ENCODE data around the gene COL25A1.

The COL25A1 gene

GRCh38 chr4:108804648-108805273 is 497.7 kb downstream of the COL25A1 start:
- Histone ChIP-seq H4K20me1 (no peaks in the 10 kb centered on the region), H3K4me3 (no peak overlapping the region), H3K27me3 (no peaks in the 10 kb centered on the region), H3K9ac (no peak overlapping the region), H3K36me3 (no peaks in the 10 kb centered on the region), H3K9me3 (no peaks in the 10 kb centered on the region), H3K4me2 (no peak overlapping the region), H3K27ac (no peak overlapping the region), H3K4me1 (no peaks in the 10 kb centered on the region)
- no peak for TF ChIP-seq Cebpa-rat (IDR thresholded peaks at IDR 0.05)

- Histone ChIP-seq H3K9ac (no peak overlapping the region), H3K4me1 (no peaks in the 10 kb centered on the region), H3K27me3 (no peaks in the 10 kb centered on the region), H3K4me2 (no peak overlapping the region), H3K4me3 (no peak overlapping the region), H3K9me3 (no peaks in the 10 kb centered on the region), H4K20me1 (no peaks in the 10 kb centered on the region), H3K36me3 (no peaks in the 10 kb centered on the region), H3K27ac (no peak overlapping the region)
- no peak for TF ChIP-seq Cebpa-rat (IDR thresholded peaks at IDR 0.05)
These were observed 503.2 kb downstream of the COL25A1 start for GRCh38 chr4:108799306-108799705.

- no peaks in the 10 kb centered on the region for H3K27me3 ChIP-seq
- H3K4me1 ChIP-seq: no peaks in the 10 kb centered on the region
- H3K27ac ChIP-seq: no peak overlapping the region
- H3K36me3 ChIP-seq: no peaks in the 10 kb centered on the region
- H3K9me3 ChIP-seq: no peaks in the 10 kb centered on the region
- H3K4me2 ChIP-seq: no peak overlapping the region
- TF ChIP-seq Cebpa-rat (IDR thresholded peaks at IDR 0.05): no peak
- no peaks in the 10 kb centered on the region for H4K20me1 ChIP-seq
- no peak overlapping the region for H3K9ac ChIP-seq
- H3K4me3 ChIP-seq: no peak overlapping the region
These were observed 506.3 kb downstream of the COL25A1 start for GRCh38 chr4:108796173-108796572.

- Histone ChIP-seq H3K4me2 (no peak overlapping the region), H3K36me3 (no peaks in the 10 kb centered on the region), H3K27me3 (no peaks in the 10 kb centered on the region)
These were observed 506.7 kb downstream of the COL25A1 start for GRCh38 chr4:108795733-108796132.

GRCh38 chr4:108794136-108794535 is 508.3 kb downstream of the COL25A1 start:
- Histone ChIP-seq H3K4me3 (no peak overlapping the region), H3K27ac (no peak overlapping the region), H3K27me3 (no peaks in the 10 kb centered on the region), H3K4me2 (no peak overlapping the region), H3K9me3 (no peaks in the 10 kb centered on the region), H4K20me1 (no peaks in the 10 kb centered on the region), H3K9ac (no peak overlapping the region), H3K4me1 (no peaks in the 10 kb centered on the region), H3K36me3 (no peaks in the 10 kb centered on the region)
- TF ChIP-seq Cebpa-rat (IDR thresholded peaks at IDR 0.05): no peak

More at GRCh38 chr4:108795733-108796132, 506.7 kb downstream of the COL25A1 start:
- no peak for TF ChIP-seq Cebpa-rat (IDR thresholded peaks at IDR 0.05)
- Histone ChIP-seq H3K27ac (no peak overlapping the region), H4K20me1 (no peaks in the 10 kb centered on the region), H3K4me3 (no peak overlapping the region), H3K4me1 (no peaks in the 10 kb centered on the region), H3K9me3 (no peaks in the 10 kb centered on the region), H3K9ac (no peak overlapping the region)

- Histone ChIP-seq H3K4me1 (no peaks in the 10 kb centered on the region), H3K27me3 (no peaks in the 10 kb centered on the region), H3K4me2 (no peak overlapping the region), H4K20me1 (no peaks in the 10 kb centered on the region), H3K9me3 (no peaks in the 10 kb centered on the region), H3K9ac (no peak overlapping the region), H3K27ac (no peak overlapping the region), H3K36me3 (no peaks in the 10 kb centered on the region), H3K4me3 (no peak overlapping the region)
- TF ChIP-seq Cebpa-rat (IDR thresholded peaks at IDR 0.05): no peak
These were observed 509.0 kb downstream of the COL25A1 start for GRCh38 chr4:108793415-108793814.

GRCh38 chr4:108788731-108789130 is 513.7 kb downstream of the COL25A1 start:
- no peak for TF ChIP-seq Cebpa-rat (IDR thresholded peaks at IDR 0.05)

GRCh38 chr4:108787724-108788123 is 514.7 kb downstream of the COL25A1 start:
- H3K4me1 ChIP-seq: no peaks in the 10 kb centered on the region
- TF ChIP-seq Cebpa-rat (IDR thresholded peaks at IDR 0.05): no peak
- no peaks in the 10 kb centered on the region for H3K9me3 ChIP-seq
- no peak overlapping the region for H3K27ac ChIP-seq
- H3K4me3 ChIP-seq: no peak overlapping the region
- H3K4me2 ChIP-seq: no peak overlapping the region
- no peaks in the 10 kb centered on the region for H3K27me3 ChIP-seq
- no peaks in the 10 kb centered on the region for H3K36me3 ChIP-seq
- no peaks in the 10 kb centered on the region for H4K20me1 ChIP-seq
- no peak overlapping the region for H3K9ac ChIP-seq

More at GRCh38 chr4:108788731-108789130, 513.7 kb downstream of the COL25A1 start:
- Histone ChIP-seq H3K4me3 (no peak overlapping the region), H3K9me3 (no peaks in the 10 kb centered on the region), H3K27ac (no peak overlapping the region), H3K4me2 (no peak overlapping the region), H3K36me3 (no peaks in the 10 kb centered on the region), H3K27me3 (no peaks in the 10 kb centered on the region), H3K9ac (no peak overlapping the region), H3K4me1 (no peaks in the 10 kb centered on the region), H4K20me1 (no peaks in the 10 kb centered on the region)

- Histone ChIP-seq H4K20me1 (no peaks in the 10 kb centered on the region), H3K27me3 (no peaks in the 10 kb centered on the region), H3K4me2 (no peak overlapping the region), H3K9ac (no peak overlapping the region), H3K27ac (no peak overlapping the region), H3K36me3 (no peaks in the 10 kb centered on the region), H3K4me3 (no peak overlapping the region), H3K9me3 (no peaks in the 10 kb centered on the region), H3K4me1 (no peaks in the 10 kb centered on the region)
- TF ChIP-seq Cebpa-rat (IDR thresholded peaks at IDR 0.05): no peak
These were observed 515.4 kb downstream of the COL25A1 start for GRCh38 chr4:108787106-108787505.

GRCh38 chr4:108786351-108786750 is 516.1 kb downstream of the COL25A1 start:
- no peak overlapping the region for H3K4me2 ChIP-seq
- H3K4me3 ChIP-seq: no peak overlapping the region
- H4K20me1 ChIP-seq: no peaks in the 10 kb centered on the region
- no peak for TF ChIP-seq Cebpa-rat (IDR thresholded peaks at IDR 0.05)
- H3K36me3 ChIP-seq: no peaks in the 10 kb centered on the region
- no peaks in the 10 kb centered on the region for H3K9me3 ChIP-seq
- H3K27ac ChIP-seq: no peak overlapping the region
- no peak overlapping the region for H3K9ac ChIP-seq
- H3K27me3 ChIP-seq: no peaks in the 10 kb centered on the region
- no peaks in the 10 kb centered on the region for H3K4me1 ChIP-seq

Measured in BLaER1 (cell line).